Measurements from ENCODE around the gene KCNH3.

KCNH3 gene

DNA sequence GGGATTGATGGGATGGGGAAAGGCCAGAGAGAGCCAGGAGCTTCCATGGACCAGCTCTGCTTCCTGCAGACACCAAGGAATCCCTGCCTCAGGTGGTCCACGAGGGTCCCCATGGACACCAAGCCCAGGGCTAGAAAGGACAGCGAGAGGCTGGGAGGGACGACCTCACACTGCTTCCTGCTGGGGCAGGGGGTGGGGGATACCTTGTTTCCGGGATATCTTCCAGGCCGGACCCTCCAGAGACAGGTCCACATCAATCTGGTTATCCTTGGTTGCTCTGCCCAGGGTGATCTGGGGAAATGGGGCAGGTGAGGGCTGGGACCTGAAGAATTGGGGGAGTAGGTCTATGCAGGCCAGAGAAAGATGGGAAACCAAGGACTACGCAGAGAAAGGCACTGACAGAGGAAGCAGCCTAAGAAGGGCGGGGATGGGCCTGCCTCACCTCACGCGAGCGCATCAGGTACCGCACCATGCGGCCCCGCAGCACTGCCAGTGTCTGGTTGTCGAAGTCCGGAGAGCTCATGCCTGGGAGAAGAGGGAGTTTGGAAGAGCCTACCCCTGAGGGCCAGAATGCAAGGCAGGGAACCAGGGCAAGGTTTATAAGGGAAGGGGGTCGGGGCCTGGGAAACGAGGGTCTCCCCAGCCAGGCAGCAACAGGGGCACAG lies 20.3 kb downstream of the KCNH3 start:
- no peak for DNase-seq (ENCODE audit: low spot score)

DNA sequence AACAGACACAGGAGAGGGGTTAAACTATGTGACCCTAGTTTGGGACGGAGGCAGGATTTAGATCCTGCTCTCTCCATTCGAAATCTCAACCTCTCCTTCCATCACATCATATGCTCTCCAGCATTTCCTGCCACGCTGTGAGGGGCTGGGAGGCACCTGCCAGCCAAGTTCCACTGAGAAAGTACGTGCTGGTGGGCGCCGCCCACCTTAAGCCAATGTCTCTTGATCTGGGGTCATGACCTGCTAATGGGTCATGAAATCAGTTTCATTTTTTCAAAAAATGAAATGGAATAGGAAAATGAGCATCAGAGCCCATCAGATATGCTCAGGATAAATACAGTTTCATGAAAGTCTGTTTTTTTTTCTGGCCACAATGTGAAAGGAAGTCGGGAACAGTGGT lies 21.9 kb downstream of the KCNH3 start:
- no peak for DNase-seq (ENCODE audit: low spot score)

DNA sequence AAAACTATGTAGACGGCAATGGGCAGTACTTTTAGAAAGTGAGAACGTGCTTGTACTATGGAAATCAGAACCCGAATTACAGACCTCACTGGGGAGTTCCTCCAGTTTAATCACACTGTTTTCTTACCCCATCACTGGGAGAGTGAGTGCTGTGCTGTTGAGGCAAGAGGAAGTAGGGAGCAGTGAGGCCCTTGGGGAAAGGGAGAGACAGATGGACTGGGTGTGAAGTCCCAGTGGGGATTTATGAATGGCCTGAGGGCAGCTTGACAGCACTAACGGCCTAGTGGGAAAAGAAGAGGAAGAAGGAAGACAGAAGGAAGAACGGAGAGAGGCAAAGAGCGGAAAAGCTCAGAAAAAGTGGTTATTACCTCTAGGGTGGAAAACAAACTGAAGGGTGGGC lies 23.4 kb downstream of the KCNH3 start:
- DNase-seq (ENCODE audit: low spot score) = no peak

DNA sequence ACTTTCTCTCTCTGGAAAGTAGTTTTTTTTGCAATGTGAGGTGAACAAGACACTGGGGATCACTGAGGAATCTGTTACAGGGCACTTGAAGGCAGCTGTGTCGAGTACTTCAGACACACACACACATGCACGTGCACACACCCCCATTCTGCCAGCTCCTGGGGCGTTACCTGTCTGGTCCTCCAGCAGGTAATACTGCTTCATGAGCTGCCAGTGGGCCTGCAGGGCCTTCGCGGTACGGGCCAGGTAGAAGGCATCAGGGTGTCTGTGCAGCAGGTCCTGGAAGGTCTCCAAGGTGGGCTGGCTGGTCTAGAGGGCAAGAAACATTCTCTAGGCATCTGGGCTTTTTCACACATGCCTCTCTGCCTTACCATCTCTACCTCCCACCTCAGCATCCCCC lies 24.0 kb downstream of the KCNH3 start:
- DNase-seq (ENCODE audit: low spot score) = no peak

DNA sequence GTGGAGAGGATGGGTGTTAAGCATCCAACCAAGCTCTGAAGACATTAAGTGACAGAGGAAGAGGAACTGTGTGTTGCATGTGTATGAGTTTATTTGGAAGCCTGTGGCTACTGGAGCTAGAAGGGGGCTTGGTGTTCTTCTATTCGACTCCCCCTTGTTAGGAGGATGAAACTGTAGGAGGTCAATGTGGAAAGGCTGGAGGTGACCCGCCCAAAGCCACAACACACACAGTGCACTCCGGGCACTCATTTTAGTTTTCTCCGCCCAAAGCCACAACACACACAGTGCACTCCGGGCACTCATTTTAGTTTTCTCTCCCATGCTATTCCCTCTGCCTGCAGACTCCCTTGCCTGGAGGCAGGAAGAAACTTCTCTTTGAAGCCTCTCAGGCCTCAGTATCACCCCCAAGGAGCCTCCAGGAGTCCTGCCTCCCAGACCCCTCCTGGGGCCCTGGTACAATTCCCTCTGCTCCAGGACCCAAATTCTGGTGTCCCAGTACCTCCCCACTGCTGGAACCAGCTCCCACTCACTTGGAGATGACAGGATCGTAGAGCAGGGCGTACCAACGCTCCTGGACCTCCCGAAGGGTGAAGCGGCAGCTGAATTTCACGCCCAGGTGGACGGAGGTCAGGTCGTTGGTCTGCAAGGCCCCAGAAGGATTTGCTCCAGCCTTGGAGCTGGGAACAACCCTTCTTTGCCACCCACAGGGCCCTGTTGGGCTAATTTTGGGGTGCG lies 25.3 kb downstream of the KCNH3 start:
- no peak for DNase-seq (ENCODE audit: low spot score)

DNA sequence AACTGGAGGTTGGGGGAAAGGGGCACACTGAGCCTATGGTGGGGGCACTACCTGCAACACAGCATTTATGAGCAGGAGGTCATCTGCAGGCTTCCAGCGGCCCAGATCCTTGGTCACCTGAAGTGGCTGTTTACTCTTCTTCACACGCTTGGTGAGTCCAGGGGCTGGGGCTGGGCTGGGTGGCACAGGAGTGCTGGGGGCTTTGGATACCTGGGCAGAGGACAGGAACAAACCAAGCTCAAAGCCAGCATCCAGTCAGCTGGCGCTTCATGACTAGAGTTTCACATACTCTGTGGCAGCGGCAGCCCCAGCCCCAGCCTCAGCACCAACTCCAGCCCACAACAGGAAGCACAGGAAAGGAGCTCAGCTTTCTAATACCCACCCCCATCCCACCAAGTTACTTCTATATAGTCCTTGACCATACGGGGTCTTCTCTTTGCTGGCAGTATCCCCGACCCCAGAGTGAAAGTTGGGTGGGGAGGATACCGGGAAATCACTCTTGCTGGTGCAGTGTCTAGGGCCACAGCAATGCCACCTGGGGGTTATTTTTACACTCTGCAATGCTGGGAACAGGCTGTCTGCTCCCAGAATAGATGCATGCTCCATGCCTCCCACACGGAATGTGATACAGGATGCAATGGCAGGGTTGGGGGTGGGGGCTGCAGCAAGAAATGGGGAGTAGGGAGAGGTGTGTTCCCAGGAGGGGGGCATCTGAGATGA lies 26.0 kb downstream of the KCNH3 start:
- DNase-seq (ENCODE audit: low spot score) = no peak

DNA sequence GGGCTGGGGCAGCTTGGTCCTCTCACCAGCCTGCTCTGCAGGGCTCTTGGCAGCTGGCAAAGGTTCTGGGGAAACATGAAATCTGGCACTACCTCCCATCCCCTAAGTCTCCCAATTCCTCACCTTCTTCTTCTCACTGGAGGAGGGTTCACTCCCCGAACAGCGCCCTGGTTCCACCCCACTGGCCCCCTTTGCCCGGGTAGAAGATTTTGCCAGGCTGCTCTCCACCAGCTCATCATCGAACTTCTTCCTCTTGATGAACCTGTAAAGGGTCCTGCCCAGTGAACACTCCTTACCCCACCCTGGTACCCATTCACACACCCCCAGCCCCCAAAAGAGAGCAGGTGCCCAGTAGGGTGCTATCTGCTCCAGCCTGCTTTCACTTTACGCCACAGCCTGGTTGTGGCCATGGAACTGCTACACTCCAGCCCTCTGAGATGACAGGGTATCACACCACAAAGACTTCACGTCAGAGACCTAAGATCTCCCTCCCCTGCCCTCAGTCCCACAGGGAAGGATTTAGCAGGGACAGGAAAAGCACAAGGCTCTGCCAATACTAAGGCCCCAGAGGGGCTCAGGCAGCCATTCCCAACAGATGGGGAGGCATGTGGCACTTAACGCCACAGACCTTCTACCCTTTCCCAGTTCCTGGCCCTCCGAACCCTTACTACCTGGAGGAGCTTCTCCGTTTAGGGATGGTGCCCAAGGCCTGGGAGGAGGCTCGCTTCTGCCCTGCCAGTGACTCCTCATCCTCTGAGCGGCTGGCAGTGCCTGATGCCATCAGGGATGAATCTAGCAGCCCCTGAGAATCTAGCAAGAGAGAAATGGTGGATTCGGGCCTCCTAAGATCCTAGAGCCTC lies 26.8 kb downstream of the KCNH3 start:
- DNase-seq (ENCODE audit: low spot score) = no peak

DNA sequence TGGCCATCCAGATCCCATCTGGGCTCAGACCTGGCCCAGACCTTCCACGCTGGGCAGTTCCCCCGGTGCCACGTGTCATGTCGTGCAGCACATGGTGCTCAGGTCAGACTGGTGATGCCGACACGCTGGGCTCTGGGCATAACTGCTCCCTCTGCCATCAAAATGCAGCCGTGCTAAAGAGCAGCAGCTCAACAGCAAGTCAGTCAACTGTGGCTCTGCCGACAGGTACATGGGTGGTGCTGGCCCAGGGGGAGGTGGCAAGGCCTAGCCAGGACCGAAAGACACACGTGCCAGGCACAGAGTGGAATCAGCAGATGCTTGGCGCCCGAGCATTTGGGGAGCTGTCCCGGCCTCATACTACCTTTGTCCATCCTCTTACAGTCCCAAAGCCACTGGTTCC lies 27.5 kb downstream of the KCNH3 start:
- no peak for DNase-seq (ENCODE audit: low spot score)

DNA sequence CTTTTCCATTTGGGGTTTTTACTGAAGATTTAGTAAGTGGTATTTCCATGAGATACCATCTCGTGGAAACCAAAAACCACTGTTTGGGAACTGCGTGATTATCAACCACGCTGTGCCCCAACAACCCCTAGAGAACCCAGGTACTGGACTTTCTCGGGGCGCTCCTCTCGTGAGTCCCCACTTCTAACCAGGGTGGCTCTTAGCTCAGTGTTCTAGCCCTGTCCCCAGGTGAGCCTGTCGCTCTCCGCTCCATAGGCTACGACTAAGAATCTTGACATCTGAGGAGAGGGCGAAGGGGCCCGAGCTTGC lies 28.4 kb downstream of the KCNH3 start:
- no peak for DNase-seq (ENCODE audit: low spot score)

DNA sequence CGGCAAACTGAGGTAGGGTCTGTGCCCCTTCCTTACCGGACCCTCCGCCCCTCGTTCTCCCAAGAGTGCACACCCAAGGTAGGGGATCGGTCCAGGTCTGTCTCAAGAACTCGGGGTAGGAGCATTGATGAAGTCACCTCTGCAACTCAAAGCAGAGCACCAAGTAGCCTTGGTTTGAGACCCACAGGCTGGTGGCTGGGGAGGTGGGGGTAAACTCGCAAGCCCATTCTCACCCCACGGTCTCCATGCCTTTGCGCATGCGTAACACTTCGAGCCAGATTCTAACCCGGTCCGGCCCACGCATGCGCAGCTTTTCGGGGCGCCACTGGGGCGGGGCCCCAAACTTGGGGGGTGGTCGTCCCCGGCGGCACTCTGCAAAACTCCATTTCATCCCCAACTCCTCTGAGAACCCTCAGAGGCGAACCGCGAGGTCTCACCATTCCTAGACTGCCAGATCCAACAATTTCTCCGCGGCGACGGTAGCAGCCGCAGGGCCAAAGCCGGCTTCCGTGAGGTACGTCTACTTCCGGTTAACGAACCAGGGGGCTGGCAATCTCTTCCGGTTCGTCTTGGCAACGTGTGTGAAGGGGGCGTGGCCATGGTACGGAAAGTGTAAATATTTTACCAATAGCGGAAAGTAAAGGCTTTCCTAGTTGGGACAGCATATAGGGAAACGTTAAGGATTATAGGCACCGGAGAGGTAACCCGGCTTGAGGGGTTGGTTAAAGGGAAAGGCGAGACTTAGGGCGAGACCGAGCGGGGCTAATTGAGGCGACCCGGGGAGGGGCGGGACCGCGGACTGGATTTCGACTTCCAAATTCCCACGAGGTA lies 29.0 kb downstream of the KCNH3 start, which contains the start of gene MCRS1:
Gene MCRS1, minus strand, starts transcription at position 532 of the 831 bp plus-strand sequence. CDS start 1,411 bp downstream, outside the sequence.
- peak; percentile 99 for DNase-seq (ENCODE audit: low spot score)

DNA sequence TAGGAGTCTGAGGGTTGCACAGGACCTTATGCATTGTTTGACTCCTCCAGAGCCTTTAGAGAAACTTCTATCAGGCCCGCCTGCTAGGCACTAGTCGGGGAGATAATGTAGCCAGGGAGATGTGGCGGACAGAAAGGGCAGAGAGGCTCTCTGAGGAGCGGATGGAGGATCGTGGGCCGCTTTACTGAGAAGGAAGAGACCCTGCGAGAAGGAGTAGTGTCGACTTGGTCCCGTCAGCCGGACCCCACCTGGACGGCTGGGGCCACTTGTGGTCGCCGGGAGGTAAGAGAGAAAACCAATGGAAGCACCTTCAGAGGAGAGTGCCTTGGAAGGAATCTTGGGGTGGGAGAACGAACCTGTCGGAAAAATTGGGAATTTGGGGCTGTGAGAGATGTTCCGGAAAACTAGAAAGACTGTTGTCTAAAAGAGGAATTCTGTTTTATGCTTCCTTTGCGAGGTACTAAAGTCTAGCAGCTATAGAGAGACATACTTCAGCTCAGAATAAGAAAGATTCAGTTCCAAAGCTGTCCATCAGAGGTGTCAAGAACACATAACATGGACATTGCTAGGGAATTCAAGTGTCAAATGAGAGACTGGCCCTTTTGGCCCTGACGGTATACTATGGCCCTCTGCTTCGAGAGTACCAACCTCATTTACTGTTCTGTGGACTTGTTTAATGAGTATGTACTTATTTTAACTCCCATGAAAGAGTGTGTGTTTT lies 29.8 kb downstream of the KCNH3 start:
- no peak for DNase-seq (ENCODE audit: low spot score)

DNA sequence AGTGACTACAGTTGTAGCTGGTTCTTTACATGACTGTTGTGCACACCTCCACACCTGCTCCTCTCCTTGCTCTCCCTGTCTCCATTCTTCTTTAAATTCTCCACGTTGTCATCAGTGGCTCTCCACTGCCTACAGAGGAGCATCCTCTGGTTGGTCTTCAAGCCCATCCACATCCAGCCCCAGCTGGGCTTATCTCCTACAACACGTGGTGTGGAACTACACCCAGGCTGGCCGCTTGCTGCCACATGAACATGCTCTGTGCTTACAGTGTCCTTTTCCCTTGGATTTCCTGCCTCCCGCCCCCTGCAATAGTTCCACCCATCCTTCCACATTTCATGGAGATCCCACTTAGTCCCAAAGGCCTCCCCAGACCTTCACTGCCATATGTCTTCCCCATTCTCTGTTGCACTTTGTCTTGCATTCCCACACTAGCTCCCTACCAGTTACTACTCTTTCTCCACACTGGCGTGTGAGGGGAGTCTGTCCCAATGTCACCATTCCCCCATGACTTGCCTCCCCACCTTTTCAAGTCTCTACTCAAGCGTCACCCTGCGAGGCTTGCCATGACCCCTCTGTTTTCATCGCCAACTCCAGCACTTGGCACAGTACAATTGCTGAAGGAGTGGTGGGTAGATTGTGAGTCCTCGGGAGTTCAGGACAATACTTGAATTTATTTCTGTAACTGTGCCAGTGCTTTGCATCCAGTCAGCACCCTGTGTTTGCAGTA lies 38.9 kb downstream of the KCNH3 start:
- no peak for DNase-seq (ENCODE audit: low spot score)

DNA sequence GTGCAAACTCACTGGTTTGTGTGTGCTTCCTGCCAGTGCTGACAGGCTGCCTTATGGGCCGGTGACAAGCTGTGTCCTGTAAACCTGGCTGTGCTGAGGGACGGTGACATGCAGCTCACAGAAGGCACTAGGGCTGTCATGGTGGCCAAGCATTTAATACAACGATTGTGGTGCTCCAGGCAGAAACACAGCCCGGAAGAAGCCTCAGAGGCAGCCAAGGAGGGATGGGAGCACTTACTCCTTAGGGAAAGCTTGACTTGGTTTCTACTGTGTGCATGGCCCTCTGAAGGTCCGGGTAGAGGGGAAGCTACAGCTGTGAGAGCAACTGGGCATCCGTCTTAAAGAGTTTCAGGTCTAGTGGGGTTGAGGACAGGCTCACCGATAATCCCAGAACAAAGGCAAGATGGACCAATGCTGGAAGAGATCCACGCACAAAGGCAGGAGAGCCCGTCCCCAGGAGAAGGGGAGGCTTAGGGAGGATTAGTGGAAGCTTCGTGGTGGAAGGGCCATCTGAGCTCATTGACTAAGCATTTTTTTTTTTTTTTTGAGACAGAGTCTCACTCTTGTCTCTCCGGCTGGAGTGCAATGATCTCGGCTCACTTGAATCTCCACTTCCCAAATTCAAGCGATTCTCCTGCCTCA lies 39.8 kb downstream of the KCNH3 start:
- no peak for DNase-seq (ENCODE audit: low spot score)

DNA sequence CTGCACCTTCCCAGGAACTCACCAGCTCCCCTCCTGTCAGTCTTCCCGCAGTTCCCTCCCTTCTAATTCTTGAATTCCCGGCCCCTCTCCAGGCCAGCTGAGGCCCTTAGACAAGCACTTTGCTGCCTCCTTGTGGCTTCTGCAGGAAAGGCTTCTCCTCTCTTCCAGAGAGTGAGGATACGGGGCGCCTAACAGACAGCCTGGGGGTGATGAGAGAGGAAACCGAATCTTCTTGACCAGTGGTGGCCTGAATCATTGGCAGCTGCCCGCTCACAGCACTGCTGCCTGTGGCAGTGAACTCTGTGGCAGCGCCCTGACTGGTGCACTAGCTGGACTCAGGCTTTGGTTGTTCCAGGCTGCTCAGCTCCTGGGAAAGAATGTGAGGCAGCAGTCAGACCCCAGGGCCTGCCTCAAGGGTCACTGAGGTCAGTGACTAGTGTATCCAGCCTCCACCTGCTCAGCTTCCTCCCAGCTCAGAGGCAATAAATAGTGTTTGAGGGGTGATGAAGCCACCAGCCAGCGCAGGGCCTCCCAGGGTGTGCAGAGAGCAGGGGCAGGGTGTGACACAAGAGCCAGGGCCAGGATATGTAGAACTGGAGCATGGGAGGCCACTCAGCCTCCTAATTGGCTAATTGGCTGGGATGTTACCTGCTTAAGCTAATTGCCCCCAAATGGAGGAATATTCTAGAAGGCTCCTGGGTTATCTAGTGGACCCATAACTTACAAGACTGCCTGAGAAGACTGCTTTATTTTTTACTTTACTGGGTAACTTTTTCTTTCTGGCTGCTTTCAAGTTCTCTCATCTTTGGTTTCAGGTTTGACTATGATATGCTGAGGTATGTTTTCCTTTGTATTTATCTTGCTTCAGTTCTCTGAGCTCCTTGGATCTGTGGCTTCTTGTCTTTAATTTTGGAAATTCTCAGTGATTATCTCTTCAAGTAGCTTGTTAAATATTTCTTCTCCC lies 42.0 kb downstream of the KCNH3 start:
- DNase-seq (ENCODE audit: low spot score) = peak; percentile 83

DNA sequence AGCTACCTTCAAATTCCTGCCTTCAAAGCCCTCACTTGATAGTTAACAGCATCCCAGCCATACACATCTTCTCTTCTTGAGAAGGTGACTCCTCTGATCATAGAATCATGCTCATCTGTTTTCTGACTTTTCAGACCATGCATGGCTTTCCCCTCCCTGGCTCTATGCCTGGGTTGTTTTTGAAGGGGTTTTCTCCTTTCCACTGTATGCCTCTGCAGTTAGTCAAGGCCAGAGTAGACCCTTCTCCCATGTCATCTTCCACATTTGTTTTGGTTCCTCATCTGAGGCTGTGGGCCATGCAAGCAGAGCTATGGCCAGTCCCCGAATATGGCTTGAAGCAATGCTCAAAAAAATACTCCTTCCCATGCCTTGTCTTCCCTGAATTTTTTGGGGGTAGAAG lies 43.4 kb downstream of the KCNH3 start:
- no peak for DNase-seq (ENCODE audit: low spot score)

DNA sequence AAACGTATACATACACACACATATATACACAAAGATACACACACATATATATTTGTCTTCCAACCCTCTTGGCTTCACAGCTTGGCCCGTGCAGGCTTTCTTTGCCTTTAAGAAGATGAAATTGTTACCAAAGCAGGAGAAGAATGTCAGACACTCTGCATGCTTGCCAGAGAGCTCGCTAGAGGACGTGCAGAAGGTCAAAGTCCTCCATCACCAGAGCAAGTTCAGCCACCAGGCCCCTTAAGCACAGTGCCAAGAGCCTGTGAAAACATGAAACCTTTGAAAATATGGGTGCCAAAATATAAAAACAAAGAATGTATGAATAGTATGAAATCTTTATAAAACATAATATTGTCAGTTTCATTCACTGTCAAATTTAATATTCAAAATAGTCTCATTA lies 44.0 kb downstream of the KCNH3 start:
- no peak for DNase-seq (ENCODE audit: low spot score)

DNA sequence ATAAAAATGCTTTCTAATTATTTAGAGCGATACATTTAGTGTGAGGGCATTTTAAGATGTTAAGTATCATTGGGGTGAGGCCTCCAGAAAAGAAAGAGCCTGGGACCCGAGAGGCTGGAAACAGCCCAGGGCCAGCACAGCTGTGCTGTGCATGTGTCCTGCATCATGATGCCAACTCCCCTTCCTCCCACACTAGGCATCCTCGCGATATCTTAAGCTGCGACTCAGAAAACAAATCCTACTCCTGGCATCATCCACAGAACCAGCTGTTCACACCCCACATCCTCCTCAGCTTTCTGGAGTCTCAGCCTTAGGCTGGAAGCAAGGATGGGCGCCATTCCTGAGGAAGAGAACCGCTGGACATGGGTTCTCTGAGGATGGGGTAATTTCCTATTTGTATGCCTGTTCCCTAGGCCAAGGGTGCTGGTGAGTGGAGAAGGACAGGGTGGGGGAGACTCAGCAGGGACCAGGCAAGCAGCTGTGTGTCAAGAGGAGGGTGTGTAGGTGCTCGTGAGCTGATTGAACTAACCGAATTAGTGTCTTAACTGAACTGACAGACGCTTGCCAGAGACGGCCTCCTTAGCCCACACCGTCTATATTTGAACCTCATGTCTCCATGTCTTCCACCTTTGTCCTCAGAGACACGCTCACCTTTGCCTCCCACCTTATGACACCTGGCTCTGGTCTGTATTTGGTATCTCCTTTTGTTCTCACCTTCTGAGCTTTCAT lies 44.7 kb downstream of the KCNH3 start:
- DNase-seq (ENCODE audit: low spot score) = no peak

DNA sequence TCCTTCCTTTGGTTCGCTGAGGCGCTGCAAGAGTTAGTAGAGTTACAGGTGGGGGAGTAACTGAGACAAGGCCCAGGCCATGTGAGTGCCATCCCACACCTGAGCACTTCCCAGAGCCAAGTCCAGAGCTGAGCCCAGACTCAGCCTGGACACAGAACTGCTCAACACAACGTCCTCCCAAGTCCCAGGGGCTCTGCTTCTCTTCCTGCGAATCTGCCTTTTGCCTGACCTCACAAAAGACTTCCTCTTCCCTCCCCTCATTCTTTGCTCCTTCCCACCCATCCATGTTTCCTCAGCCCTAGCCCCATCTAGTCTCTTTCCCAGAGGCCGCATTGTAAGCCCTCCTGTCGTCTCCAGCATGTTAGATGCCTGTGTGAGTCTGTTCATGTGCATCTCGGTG lies 45.8 kb downstream of the KCNH3 start:
- DNase-seq (ENCODE audit: low spot score) = no peak
